Measurements from ENCODE around the gene KCNAB1. TPM values are rescaled to one million over a fixed set of nuclear protein-coding genes. Genes with fewer than 3 reads are reported as not detected.
A peak's percentile ranks its signal among the peaks of the same experiment; 100 is the strongest.

KCNAB1 gene
- total RNA-seq, 3 donors from 2014 or later (not counting 1 experiment from before 2014, with no cell fraction given) = not detected

- H3K4me3 Mint-ChIP-seq = no peak overlapping the region
Measured at GRCh38 chr3:156285626-156286025, 165.2 kb downstream of the KCNAB1 start.

GRCh38 chr3:156290924-156291271 is 170.5 kb downstream of the KCNAB1 start:
- no peak overlapping the region for H3K4me3 Mint-ChIP-seq
- DNase-seq (no peak), ATAC-seq (no peak)
- Histone ChIP-seq H3K4me1 (ENCODE audit: control insufficient read depth, insufficient read depth, low read length) (no peaks in the 10 kb centered on the region), H3K36me3 (ENCODE audit: control insufficient read depth, insufficient read depth, low read length) (no peaks in the 10 kb centered on the region), H3K27me3 (ENCODE audit: control insufficient read depth, insufficient read depth, low read length) (peaks cover 24% of the 10 kb centered on the region), H3K9me3 (ENCODE audit: control insufficient read depth, insufficient read depth, low read length) (no peaks in the 10 kb centered on the region), H3K27ac (ENCODE audit: low read length) (no peak overlapping the region), H3K4me3 (ENCODE audit: low read length) (no peak overlapping the region)
- 13% methylated on average over 11 of the region's 11 CpGs for WGBS (ENCODE audit: insufficient coverage)
- H3K36me3 Mint-ChIP-seq = no peaks in the 10 kb centered on the region
- no peak overlapping the region for H3K27ac Mint-ChIP-seq
- H3K9me3 Mint-ChIP-seq = no peaks in the 10 kb centered on the region
- no peak for TF ChIP-seq CTCF (IDR thresholded peaks at IDR 0.05)
- peaks cover 43 to 68% of the 10 kb centered on the region in 2 donors for H3K27me3 Mint-ChIP-seq (ENCODE audit: low read depth in 2 of 2)
- intact Hi-C loops (cut with micrococcal nuclease) = no loop called here
- no peaks in the 10 kb centered on the region for H3K4me1 Mint-ChIP-seq

More at GRCh38 chr3:156285626-156286025, 165.2 kb downstream of the KCNAB1 start:
- H3K27me3 ChIP-seq (ENCODE audit: control insufficient read depth, insufficient read depth, low read length) = peaks cover 8% of the 10 kb centered on the region
- no peaks in the 10 kb centered on the region for H3K4me1 ChIP-seq (ENCODE audit: control insufficient read depth, insufficient read depth, low read length)
- Mint-ChIP-seq H3K9me3 (no peaks in the 10 kb centered on the region), H3K4me1 (no peaks in the 10 kb centered on the region), H3K27ac (no peak overlapping the region), H3K36me3 (no peaks in the 10 kb centered on the region), H3K27me3 (ENCODE audit: low read depth in 2 of 2) (peaks cover 21 to 26% of the 10 kb centered on the region in 2 donors)
- DNase-seq (no peak), ATAC-seq (no peak)
- no peak for TF ChIP-seq CTCF (IDR thresholded peaks at IDR 0.05)
- no CpG with 5 or more reads among the region's 2 CpGs for WGBS (ENCODE audit: insufficient coverage)
- no peaks in the 10 kb centered on the region for H3K9me3 ChIP-seq (ENCODE audit: control insufficient read depth, insufficient read depth, low read length)
- no peak overlapping the region for H3K27ac ChIP-seq (ENCODE audit: low read length)
- H3K36me3 ChIP-seq (ENCODE audit: control insufficient read depth, insufficient read depth, low read length) = no peaks in the 10 kb centered on the region
- H3K4me3 ChIP-seq (ENCODE audit: low read length) = no peak overlapping the region
- intact Hi-C loops (cut with micrococcal nuclease) = no loop called here

GRCh38 chr3:156291272-156292123 is 171.1 kb downstream of the KCNAB1 start:
- no peaks in the 10 kb centered on the region for H3K9me3 Mint-ChIP-seq
- no peak overlapping the region for H3K27ac ChIP-seq (ENCODE audit: low read length)
- no peaks in the 10 kb centered on the region for H3K36me3 Mint-ChIP-seq
- no peaks in the 10 kb centered on the region for H3K36me3 ChIP-seq (ENCODE audit: control insufficient read depth, insufficient read depth, low read length)
- WGBS (ENCODE audit: insufficient coverage) = 8% methylated on average over 51 of the region's 51 CpGs
- no peak overlapping the region for H3K27ac Mint-ChIP-seq
- no peaks in the 10 kb centered on the region for H3K4me1 ChIP-seq (ENCODE audit: control insufficient read depth, insufficient read depth, low read length)
- DNase-seq = peak in 1 of 2 donors; percentile 52
- peaks cover 24% of the 10 kb centered on the region for H3K27me3 ChIP-seq (ENCODE audit: control insufficient read depth, insufficient read depth, low read length)
- H3K4me3 Mint-ChIP-seq = no peak overlapping the region
- TF ChIP-seq CTCF (IDR thresholded peaks at IDR 0.05) = no peak
- no peaks in the 10 kb centered on the region for H3K4me1 Mint-ChIP-seq
- peaks cover 44 to 71% of the 10 kb centered on the region in 2 donors for H3K27me3 Mint-ChIP-seq (ENCODE audit: low read depth in 2 of 2)
- no peak overlapping the region for H3K4me3 ChIP-seq (ENCODE audit: low read length)
- intact Hi-C loops (cut with micrococcal nuclease) = no loop called here
- ATAC-seq = peak in 1 of 3 donors; percentile 31
- no peaks in the 10 kb centered on the region for H3K9me3 ChIP-seq (ENCODE audit: control insufficient read depth, insufficient read depth, low read length)

All from natural killer cell (primary cell).